OCI-LY7 (cell line): ENCODE data around the gene RNASEL. TPM values are rescaled to one million over a fixed set of nuclear protein-coding genes. Genes with fewer than 3 reads are reported as not detected.

Source experiments
- BruUV-seq: library from RNA; stranded (reverse); fragments of 400-500 nt; replicated peaks from 2 replicates; lab custom pipeline; 2021; lab: Mats Ljungman, UMichigan
- CTCF ChIA-PET: fragments of 300-600 bp; sonication (Branson Sonifier 250); formaldehyde crosslinking; loops from one replicate; lab custom pipeline; 2022; ENCODE audit warnings: antibody characterized with exemption; ENCODE audit not compliant: unreplicated experiment; lab: Charles Lee
- POLR2A ChIA-PET: fragments of 300-600 bp; sonication (Branson Sonifier 250); formaldehyde crosslinking; loops from one replicate; lab custom pipeline; 2022; ENCODE audit warnings: antibody characterized with exemption; lab: Charles Lee
- DNase-seq: peaks from one replicate; pipeline ENCODE4 v3.0.0-alpha.2; 2015; ENCODE audit warnings: low spot score
- H2AFZ ChIP-seq: fragments of 200-600 bp; sonication (generic), shearing (Covaris generic); 2 replicates; pipeline ENCODE4 v1.6.1; 2014; ENCODE audit warnings: mild to moderate bottlenecking, antibody characterized with exemption, low read length, moderate library complexity
- H3K27ac ChIP-seq: fragments of 200-600 bp; sonication (generic); 2 replicates; pipeline ENCODE4 v1.5.1; 2014; ENCODE audit warnings: mixed run types, low read depth, mild to moderate bottlenecking, moderate library complexity, low read length, inconsistent platforms; ENCODE audit not compliant: poor library complexity, severe bottlenecking
- H3K36me3 ChIP-seq: fragments of 200-600 bp; sonication (generic); 2 replicates; pipeline ENCODE4 v1.6.1; 2014; ENCODE audit warnings: mild to moderate bottlenecking, antibody characterized with exemption, low read length, moderate library complexity, mixed read lengths; ENCODE audit not compliant: insufficient read depth
- H3K4me1 ChIP-seq: fragments of 200-600 bp; sonication (generic); 2 replicates; pipeline ENCODE4 v1.5.1; 2014; ENCODE audit warnings: mild to moderate bottlenecking, low read length; ENCODE audit not compliant: insufficient read depth, poor library complexity, severe bottlenecking
- H3K4me2 ChIP-seq: fragments of 200-600 bp; sonication (generic); 2 replicates; pipeline ENCODE4 v1.6.1; 2014; ENCODE audit warnings: mild to moderate bottlenecking, low read length
- H3K4me3 ChIP-seq: fragments of 200-600 bp; sonication (generic); 2 replicates; pipeline ENCODE4 v1.5.1; 2014; ENCODE audit warnings: mild to moderate bottlenecking, low read depth, low read length; ENCODE audit not compliant: poor library complexity, severe bottlenecking
- H3K79me2 ChIP-seq: fragments of 200-600 bp; sonication (generic); 2 replicates; pipeline ENCODE4 v1.6.1; 2016; ENCODE audit warnings: low read depth, mild to moderate bottlenecking, low read length, moderate library complexity, mixed read lengths; ENCODE audit not compliant: insufficient read depth
- H3K9me2 ChIP-seq: fragments of 200-600 bp; sonication (generic); 2 replicates; pipeline ENCODE4 v1.6.1; 2016; ENCODE audit warnings: mild to moderate bottlenecking, low read length, mixed read lengths; ENCODE audit not compliant: insufficient read depth
- H3K9me3 ChIP-seq: fragments of 200-600 bp; sonication (generic); 2 replicates; pipeline ENCODE4 v1.6.1; 2014; ENCODE audit warnings: mild to moderate bottlenecking, mixed run types, low read length, mixed read lengths
- H4K20me1 ChIP-seq: fragments of 200-600 bp; sonication (generic); 2 replicates; pipeline ENCODE4 v1.6.1; 2014; ENCODE audit warnings: mild to moderate bottlenecking, antibody characterized with exemption, low read length, moderate library complexity, mixed read lengths; ENCODE audit not compliant: insufficient read depth
- EZH2phosphoT487 ChIP-seq: fragments of 200-600 bp; sonication (generic); IDR thresholded peaks from 2 replicates; pipeline ENCODE4 v1.6.1; 2018; ENCODE audit warnings: low read depth, borderline replicate concordance, mild to moderate bottlenecking, mixed run types, antibody characterized with exemption, low read length, moderate library complexity, mixed read lengths
- intact Hi-C: fragments of 100-400 bp; cut with micrococcal nuclease; formaldehyde crosslinking; loops from one replicate; pipeline ENCODE4 v1.10.0; 2022; ENCODE audit not compliant: unreplicated experiment
- total RNA-seq, 2 experiments: library from RNA; depleted of rRNA in 1 of 2; stranded (reverse); fragments of >200 nt in 1 of 2; shearing (Covaris generic) in 1 of 2; gene quantifications; 2 replicates each; pipeline ENCODE4 v1.2.3, GENCODE V29; 2014 to 2022
- TF ChIP-seq, protein P1 (sequence below): fragments of 200-600 bp; sonication (generic); conservative IDR thresholded peaks from 2 replicates; pipeline ENCODE4 v1.5.1; 2014; ENCODE audit warnings: mild to moderate bottlenecking, antibody characterized with exemption, low read length, moderate library complexity, mixed read lengths

RNASEL gene
- total RNA-seq, 2 experiments from 2014 or later: 2.2 to 4.0 TPM

DNA sequence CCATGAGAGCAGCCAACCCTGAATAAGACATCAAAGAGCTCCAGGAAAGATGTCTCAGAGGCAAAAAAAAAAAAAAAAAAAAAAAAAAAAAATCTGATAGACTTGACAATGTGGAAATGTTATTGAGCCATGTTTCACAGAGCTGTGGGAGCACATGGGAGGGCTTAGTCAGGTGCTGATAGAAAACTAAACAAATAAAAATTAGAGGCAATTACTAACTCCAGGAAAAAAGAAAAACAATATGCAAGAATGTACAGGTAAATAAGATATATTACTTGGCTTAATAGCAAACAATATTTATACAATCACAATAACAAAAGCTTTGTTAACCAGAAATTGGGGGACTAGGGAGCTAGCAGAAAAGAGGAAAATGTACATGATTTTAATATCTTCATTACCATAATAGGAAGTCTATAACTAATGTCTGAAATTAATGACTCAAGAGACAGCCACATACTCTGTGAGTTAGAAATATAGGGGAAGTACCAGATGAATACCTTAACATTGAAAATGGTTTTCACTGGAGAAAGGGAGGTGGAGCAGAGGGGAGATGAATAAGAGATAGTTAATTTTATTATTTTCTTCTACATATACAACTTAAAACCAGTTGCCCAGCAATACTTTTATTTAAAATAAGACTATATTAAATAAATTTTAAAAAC, 32.0 kb upstream of the RNASEL start:
- no TSS peak for BruUV-seq
- CTCF ChIA-PET: interaction anchor here (1.0 kb wide), 1 partner anchor 53 kb away, joined by 3 read pairs; no protein-coding TSS in a partner anchor
- H4K20me1 ChIP-seq: no peaks in the 10 kb centered on the region
- no peak overlapping the region for H3K27ac ChIP-seq
- H3K9me3 ChIP-seq: peaks cover 3% of the 10 kb centered on the region; the same call in 1 of the 2 replicates
- no peaks in the 10 kb centered on the region; the same call in 1 of the 2 replicates for H3K36me3 ChIP-seq
- H2AFZ ChIP-seq: no peak overlapping the region
- intact Hi-C loops: no loop called here
- POLR2A ChIA-PET: interaction anchor here (0.6 to 3.3 kb wide), 7 partner anchors 8 to 194 kb away, joined by 3 to 12 read pairs (median 5); no protein-coding TSS in a partner anchor
- no peaks in the 10 kb centered on the region for H3K9me2 ChIP-seq
- H3K79me2 ChIP-seq: no peaks in the 10 kb centered on the region
- TF ChIP-seq, protein P1, sequence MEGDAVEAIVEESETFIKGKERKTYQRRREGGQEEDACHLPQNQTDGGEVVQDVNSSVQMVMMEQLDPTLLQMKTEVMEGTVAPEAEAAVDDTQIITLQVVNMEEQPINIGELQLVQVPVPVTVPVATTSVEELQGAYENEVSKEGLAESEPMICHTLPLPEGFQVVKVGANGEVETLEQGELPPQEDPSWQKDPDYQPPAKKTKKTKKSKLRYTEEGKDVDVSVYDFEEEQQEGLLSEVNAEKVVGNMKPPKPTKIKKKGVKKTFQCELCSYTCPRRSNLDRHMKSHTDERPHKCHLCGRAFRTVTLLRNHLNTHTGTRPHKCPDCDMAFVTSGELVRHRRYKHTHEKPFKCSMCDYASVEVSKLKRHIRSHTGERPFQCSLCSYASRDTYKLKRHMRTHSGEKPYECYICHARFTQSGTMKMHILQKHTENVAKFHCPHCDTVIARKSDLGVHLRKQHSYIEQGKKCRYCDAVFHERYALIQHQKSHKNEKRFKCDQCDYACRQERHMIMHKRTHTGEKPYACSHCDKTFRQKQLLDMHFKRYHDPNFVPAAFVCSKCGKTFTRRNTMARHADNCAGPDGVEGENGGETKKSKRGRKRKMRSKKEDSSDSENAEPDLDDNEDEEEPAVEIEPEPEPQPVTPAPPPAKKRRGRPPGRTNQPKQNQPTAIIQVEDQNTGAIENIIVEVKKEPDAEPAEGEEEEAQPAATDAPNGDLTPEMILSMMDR: no peak
- TF ChIP-seq EZH2phosphoT487: no peak
- peaks cover 77% of the 10 kb centered on the region for H3K4me1 ChIP-seq
- no peak overlapping the region for H3K4me2 ChIP-seq
- no peak for DNase-seq
- H3K4me3 ChIP-seq: no peak overlapping the region

DNA sequence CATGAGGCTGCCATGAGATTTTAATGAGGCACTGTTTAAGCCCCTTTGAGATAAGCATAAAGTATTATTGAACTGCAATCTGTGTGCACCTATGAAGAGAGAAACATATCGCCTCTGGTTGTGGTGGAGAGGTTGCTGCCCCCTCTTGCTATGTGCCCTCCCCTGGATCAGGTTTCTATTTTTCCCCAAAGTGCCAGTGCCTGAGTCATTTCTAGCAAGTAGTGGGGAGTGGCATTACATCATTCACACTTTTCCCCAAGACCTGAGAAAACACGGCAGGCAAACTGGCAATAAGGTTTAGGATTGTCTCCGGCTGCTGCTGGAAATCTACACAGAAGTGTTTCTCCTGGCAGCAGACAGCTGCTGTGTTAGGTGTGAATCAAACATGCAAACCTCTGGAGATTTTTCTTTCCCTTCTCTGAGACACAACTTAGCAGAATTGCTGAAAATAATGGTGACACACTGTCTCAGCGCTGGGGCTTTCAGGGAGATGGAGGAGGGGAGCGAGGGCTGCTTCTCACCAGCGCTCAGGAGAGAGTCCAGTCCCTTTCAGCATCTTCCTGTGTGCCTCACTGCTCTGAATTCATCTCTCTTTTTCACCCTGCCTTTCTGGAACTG, 28.8 kb upstream of the RNASEL start:
- intact Hi-C loops: no loop called here
- CTCF ChIA-PET: interaction anchor here (0.8 to 1.0 kb wide), 2 partner anchors 11 to 13 kb away, joined by 3 read pairs; no protein-coding TSS in a partner anchor
- H2AFZ ChIP-seq: peak overlapping the region; percentile 56; the same call in 1 of the 2 replicates

More for the DNA sequence above, 28.8 kb upstream of the RNASEL start:
- no peaks in the 10 kb centered on the region; the same call in 1 of the 2 replicates for H3K36me3 ChIP-seq
- H4K20me1 ChIP-seq: no peaks in the 10 kb centered on the region
- peak overlapping the region; percentile 76 for H3K4me2 ChIP-seq
- POLR2A ChIA-PET: interaction anchor here (0.9 to 7.5 kb wide), 6 partner anchors 9 to 30 kb away, joined by 4 to 113 read pairs (median 8); no protein-coding TSS in a partner anchor
- no peaks in the 10 kb centered on the region for H3K79me2 ChIP-seq
- H3K4me3 ChIP-seq: no peak overlapping the region
- BruUV-seq: no TSS peak
- H3K9me2 ChIP-seq: no peaks in the 10 kb centered on the region
- no peak for DNase-seq
- H3K27ac ChIP-seq: peak overlapping the region; percentile 71
- H3K4me1 ChIP-seq: peaks cover 75% of the 10 kb centered on the region
- H3K9me3 ChIP-seq: peaks cover 3% of the 10 kb centered on the region; the same call in 1 of the 2 replicates
- TF ChIP-seq EZH2phosphoT487: no peak
- TF ChIP-seq, protein P1: no peak
